ENCODE results near the gene NSUN5.

- TF ChIP-seq EZH2 (IDR thresholded peaks at IDR 0.05; ENCODE audit: insufficient read depth, poor library complexity, severe bottlenecking), result no peak
- TF ChIP-seq EZH2phosphoT487 (IDR thresholded peaks at IDR 0.05; ENCODE audit: insufficient read depth, low read depth), result no peak
Measured at GRCh38 chr7:73354196-73354595, 45.6 kb upstream of the NSUN5 start.

Data from GM23248 (cell line).